Measurements from ENCODE around the gene SESTD1.

Gene SESTD1

DNA sequence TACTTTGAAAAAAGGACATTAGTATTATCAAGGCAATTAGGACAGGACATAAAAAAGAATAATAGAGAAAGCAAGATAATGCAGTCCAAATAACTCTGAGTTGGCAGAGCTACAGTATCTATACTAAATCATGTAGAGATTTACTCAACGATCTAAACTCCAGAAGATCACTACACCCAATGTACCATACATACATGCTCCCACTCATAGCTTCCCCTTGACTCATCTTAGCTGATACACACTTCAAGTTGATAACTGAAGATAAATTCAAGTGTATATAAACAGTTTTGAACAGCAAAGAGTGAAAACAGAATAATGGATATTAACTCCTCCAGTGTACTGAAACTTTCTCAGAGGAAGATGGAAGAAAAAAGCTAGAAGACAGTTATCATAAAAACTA is 78.5 kb downstream of the SESTD1 start:
- no peak for DNase-seq

DNA sequence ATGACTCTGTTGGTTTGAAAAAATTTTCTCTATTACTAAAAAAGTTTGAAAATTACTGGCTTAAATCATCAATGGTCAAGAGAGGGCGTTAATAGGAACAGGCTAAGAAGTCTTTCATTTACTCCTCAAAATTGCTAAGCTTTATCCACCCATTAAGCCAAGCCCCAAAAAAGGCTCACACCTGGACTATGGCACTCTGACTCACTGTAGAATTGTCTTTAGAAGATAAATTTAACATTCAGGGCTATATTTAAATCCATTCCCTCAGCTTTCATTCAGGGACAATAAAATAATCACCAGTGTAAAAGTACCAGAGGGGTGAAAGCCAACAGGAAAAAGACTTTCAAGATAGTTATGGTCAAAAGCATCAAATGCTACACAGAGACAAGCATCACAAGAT is 80.0 kb downstream of the SESTD1 start:
- no peak for DNase-seq

DNA sequence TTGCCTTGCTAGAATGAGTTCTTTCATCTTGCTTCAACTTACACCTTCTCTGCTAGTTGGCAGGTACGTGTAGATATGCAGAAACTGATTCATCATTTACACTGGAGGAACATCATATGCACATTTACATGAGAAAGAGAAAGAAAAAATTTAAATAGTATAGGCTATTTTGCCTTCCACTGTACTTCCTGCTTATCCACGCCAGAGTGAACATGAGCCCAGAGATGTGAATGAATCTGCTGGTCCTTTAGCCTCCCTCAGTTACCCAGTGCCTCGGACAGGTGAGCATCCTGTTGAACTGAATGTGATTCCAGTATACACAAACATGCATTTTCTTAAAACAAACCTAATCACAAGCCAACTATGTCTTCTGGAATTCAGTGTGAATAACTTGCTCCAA is 83.6 kb downstream of the SESTD1 start:
- DNase-seq = no peak

DNA sequence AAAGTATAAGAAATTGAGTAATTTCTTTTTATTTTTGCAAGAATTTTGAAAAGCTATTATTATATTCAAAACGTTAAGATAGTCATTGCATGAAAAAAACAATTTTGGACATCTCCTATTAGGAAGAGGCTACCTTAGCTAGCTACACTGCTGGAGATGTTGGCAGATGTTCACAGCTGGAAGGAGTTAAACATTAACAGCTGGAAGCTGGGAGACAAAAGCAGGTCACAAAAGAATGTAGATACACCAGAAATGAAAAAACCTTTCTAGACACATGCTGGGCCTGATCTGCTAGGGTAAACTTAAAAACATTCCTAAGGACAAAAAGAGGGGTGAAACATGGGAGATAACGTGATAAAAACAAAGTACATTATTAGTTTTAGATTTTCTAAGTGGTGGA is 84.4 kb downstream of the SESTD1 start:
- DNase-seq = no peak

DNA sequence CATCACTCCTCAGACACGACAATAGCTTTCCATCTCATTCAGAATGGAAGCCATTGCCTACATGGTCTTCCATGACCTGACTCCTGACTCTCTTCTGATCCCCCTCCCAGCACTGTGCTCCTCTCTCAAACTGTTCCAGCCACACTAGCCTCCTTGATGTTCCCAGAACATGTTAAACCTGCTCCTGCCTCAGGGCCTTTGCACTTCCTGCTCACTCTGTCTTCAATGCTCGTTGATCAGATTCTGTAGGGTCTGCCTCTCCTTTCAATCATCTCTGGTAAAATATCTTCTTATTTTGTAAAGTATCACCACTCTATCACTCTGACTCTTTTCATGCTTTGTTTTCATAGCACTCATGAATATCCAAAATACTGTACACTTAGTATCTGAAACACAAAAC is 84.9 kb downstream of the SESTD1 start:
- no peak for DNase-seq

DNA sequence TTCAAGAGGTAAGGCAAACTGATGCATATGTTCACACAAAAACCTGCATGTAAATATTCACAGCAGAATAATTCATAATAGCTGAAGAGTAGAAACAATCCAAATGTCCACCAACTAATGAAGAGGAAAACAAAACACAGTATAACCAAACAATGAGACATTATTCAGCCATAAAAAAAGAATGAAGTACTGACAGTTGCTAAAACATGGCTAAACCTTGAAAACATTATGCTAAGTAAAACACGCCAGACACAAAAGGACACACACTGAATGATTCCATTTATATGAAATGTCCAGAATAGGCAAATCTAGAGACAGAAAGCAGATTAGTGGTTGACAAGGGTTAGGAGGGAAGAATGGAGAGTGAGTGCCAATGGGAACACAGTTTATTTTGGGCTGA is 86.9 kb downstream of the SESTD1 start:
- DNase-seq = no peak

DNA sequence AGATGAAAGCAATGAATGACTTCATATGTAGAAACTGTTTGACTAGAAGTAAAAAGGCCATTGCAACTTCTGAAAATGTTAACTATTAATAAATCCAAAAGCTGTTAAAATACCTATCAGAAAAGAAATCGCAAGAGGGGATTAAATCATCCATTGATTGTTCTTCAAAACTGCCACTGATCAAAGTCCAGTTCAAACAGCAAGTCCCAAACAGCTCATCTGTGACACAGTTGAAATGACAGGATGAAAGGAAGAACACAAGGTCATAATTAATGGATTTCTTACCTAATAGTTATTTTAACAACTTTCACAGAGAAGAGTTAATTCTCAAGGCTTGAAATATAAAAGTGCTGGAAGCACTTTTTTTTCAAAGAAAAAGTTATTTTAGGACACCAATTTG is 90.4 kb downstream of the SESTD1 start:
- no peak for DNase-seq

DNA sequence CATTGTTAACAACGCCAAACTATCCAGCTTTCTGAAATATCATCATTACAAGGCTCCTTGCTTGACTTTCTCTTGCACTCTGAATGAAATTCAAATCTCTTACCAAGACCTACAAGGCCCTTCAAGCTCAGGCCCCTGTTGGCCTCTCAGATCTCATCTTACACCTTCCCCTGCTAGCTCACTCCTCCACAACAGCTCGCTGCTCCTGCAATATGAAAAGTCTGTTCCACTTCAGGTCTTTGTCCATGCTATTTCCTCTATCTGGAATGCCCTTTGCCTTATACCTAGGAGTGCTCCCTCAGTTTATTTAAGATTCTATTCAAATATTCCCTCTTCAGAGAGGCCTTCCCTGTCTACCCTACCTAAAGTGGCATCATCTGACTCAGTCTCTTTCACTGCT is 91.7 kb downstream of the SESTD1 start:
- DNase-seq = no peak

DNA sequence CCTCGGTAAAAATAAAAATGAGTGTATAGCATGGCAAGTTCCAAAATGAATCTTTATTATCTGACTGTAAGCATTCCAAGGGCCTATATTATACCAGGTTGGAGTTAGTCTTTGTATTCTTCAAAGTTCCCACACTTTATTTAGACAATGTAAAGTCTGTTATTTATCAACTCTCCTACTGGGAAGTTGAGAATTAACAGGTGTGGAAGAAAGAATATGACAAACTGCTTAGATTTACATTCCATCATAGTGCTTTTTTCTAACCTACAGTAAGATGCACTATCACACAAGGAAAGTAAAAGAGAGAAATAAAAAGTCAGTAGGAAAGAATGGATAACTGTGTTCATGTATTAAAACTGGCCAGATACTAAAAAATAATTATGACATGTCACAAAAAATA is 93.3 kb downstream of the SESTD1 start:
- DNase-seq = no peak

DNA sequence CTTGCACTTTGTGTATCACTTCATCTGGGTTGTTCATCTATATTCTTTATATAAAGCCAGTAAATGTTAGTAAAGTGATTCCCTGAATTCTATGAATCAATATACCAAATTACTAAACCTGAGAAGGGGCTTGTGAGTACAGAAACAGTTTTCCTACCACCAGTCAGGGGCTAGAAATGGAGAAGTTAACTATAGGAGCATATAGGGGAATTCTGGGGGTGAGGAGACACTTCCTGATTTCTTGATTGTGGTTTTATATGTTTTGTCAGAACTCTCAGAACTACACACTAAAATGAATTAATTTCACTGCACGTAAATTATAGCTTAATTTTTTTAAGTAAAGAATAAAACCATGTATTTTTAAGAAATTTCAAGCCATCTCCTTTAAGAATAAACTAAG is 93.7 kb downstream of the SESTD1 start:
- no peak for DNase-seq

DNA sequence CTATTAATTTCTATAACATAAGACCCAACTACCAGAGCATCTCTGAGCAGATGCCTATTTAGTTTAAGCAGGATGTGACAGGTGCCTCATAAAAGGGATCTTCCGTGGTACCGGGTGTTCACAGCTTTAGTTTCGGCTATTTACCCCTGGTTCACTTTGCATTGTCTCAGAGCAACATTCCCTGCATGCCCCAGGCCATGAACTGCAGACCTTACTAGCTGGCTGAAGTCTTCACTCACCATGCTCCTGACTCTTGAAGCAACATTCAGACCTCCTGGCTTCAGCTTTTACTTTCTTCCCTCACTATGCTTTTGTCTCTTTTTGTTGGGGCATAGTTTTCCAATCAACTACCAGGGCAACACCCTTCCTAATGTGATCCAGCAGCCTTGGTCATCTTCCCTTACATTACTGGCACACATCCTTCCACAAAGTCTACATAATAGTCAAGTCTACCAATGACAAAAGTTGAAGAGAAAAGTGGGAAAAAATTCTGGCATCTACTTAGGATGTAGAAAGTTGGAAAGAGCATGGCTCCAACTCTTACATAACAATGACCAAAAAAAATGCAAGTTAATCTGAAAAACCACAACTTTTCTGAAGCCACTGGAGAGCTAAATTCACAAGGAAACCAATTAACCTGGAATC is 99.2 kb downstream of the SESTD1 start:
- no peak for DNase-seq

DNA sequence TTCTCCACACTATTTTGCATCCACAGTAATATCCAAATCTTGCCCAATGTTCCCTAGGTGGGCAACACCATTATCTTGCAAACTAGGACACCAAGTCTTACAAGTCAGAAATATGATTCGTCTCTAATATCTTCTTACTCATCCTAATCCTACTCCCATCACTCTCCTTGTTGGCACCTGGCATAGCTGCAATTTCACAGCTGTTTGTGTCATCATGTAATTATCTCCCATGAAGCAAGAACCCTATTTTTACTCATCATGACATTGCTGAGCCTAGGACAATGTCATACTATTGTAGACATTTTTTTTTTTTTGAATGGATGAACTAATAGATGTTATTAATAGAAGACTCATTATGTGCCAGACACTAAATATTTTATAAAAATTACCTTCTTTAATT is 123.4 kb downstream of the SESTD1 start:
- no peak for DNase-seq

DNA sequence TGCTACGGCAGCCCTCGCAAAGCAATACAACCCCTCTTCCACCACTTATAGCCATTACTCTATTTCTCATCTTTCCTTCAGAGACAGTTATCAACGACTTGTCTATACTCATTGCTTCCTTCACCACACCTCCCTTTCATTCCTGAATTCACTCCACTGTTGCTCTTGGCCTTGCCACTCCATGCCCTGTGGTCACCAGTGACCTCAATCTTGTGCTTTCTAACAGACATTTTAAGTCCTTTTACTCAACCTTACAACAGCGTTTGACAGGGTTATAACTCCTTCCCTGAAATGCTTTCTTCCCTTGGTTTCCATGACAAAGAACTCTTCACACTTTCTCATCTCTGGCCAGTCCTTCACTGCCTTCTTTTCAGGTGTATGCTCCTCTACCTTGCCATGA is 124.1 kb downstream of the SESTD1 start:
- DNase-seq = no peak

DNA sequence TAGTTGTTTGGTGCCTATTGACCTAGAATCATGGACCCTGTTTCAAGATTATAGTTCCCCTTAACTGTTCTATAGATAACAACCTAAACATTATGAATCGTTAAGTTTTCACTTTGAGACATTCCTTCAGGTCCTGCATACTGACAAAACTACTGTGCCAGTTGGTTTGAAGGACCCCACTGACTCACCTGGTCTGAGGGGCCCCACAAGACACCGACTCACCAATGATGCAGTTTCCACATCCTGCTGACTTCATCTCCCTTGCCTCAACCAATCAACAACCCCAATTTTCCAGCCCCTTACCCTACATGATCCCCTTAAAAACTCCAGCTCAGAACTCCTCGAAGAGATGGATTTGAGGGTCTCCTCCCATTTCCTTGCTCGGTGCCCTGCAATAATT is 125.1 kb downstream of the SESTD1 start:
- DNase-seq = no peak

DNA sequence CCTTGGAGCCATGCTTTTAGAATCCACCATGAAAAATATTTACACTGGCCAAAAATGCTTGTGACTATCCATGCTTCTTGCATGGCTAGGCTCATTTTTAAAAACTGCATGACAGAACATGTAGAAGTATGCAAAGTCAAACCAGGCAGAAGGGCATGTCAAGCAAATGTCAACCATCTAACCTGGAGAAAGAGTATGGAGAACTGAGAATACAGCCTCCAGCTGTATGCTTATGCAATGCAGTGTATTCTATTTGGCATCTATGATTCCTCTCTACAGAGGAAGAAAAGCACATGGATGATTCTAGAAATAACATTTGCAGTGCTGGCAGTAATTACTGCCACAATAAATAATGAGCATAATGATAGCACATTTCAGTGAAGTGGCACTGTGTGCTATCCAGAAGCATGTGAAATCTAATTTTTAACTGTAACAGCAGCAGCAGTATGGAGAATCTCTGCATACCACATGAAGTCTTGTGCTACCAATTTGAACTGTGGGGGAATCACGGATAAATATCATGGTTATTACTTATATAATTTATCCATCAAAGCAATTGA is 127.4 kb downstream of the SESTD1 start:
- DNase-seq = no peak

DNA sequence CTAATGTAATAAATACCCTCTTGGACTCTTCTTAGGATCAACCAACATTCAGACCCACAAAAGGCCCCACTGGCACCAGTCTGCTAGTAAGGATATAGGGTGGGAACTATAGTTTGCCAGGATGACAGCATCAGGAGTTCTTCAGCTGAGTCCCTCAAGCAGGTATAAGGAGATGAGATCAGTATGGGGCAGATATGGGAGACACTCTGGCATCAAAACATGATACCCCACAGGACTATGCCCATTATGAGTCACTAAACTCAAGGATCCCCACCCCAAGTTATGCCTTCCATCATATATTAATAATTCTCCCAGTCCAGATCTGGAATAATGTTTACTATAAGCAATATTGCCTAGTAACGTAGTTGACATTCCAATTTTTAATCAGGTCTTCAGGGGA is 131.6 kb downstream of the SESTD1 start:
- no peak for DNase-seq

DNA sequence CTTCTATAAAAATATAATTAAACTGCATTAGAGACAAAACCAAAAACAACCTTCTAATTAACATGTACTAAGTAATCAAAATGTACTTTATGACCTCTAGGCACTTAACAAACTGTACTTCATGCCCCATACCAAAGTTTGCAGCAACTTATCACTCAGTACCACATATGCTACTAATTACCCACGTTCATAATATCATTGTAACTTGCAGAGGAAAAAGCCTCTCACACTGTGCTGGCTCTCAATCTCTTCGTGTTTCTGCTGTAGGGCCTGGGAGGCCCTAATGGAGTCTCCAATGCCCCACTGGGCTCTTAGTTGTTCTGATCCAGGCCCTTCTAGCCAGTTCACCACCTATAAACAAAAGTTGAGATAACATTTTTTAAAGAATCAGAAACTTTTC is 132.6 kb downstream of the SESTD1 start:
- DNase-seq = no peak

DNA sequence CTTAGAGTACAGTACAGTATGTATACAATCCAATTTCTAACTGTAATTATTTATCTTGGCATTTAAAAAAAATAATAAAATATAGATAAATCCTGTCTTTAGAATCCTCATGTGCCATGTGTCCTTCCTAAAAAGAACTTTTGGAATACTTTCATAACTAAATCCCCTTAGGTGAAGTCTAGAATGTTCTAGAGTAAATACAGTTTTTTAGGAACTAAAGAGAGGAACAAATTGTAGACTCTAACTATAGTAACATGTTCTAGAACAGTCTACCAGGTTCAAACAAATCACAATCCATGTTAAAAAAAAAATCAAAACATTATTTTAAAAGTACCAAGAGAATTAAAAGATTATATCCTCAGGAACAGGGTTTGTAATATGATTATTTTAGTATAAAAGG is 134.1 kb downstream of the SESTD1 start:
- DNase-seq = no peak

DNA sequence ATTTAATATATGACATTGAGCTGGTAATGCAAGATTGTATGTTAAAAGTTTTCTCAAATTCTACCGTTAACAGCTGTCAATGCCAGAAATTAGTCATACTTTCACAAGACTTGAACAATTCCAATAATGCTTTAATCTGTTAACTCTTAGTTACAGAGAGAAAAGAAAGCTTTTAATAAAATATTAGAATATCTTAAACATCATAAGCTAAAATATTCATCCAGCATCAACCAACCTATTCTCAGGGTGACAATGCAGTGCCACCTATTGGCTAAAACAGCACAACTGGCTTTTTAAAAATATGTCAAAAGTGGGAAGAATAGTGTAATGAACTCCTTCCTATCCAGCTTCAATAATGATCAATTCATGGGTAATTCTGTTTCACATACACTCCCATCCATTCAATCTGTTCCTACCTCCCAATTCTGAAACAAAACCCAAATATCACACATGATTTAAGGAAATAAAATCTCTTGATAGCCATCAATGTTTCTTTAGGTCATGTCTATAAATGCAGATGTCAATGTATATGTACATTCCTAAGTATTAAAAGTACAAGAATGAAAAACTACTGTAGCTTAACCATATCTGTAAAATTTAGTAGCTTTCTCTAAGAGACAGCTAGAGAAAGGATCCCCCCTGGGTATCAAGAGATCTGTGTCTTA is 134.9 kb downstream of the SESTD1 start:
- DNase-seq = peak in 2 of 51 donors; percentile 6 to 21

DNA sequence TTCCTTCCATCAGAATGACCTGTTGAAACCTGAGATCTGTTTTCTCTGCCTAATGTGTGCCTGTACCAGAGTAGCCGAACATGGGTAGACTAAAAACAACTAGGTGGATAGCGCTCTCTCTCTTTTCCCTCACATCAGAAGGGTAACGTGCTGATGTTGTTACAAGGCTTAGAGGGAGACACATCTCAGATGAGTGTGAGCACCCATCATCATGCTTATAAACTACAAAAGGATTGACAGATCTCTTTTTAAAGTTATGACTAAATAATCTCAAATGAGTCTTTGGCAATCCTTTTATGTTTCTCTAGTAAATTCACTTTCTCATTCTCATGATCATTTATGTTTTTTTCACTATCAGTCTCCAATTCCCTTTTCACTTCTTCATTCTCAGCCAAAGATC is 139.2 kb downstream of the SESTD1 start:
- DNase-seq = no peak

DNA sequence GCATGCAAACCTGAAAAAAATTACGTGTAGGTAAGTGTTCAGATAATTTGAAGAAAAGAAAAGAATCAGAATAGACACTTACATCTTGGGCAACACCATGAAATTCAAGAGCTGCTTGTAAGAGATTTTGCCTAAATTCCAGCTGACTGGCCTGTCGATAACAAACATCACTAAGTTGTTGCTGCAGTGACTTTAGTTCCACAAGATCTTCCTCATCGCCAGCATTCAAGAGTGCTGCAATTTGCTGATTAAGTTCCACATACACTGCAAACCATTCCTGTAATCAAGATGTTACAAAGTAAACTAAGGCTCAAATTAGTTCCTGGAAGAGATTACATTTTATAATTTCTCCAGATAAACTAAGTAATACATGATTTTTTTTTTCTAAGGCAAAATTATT is 140.3 kb downstream of the SESTD1 start:
- no peak for DNase-seq

DNA sequence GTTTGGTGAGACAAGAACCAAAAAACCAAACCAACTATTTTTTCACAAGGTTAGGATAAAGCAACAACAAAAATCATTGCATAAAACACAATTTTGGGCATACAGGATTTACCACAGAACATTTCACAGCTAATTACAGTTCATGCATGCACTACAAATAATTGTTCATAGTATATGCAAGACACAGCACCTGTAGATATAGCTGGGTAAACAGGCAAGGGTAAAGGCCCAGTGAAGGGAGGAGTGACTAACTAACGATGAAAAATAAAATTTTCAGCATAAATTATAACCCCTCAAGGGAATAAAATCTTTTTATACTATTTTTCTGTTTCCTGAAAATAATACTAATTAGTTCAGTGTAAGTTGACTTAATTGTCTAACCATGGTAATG is 141.4 kb downstream of the SESTD1 start:
- DNase-seq = no peak

DNA sequence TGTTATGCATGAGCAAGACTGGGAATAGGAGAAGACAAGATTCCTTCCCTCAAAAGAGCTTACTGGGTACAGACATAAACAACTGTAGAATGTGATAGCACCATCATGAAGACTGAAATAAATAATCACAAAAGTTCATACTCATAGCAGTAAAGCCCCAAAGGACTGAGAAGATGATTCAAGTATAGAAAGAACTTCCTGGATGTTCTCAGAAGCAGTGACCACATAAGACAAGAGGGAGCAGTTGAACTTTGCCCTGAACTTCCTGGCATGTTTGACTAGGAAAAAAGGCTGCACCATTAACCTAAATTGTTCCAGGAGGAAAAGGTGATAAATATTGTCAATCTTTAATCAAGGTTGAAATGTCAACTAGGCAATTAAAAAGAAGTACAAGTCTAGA is 156.9 kb downstream of the SESTD1 start:
- DNase-seq = no peak

Measured in hypothalamus (tissue), 51 donors.